Esophagus (tissue), 2 donors: Measurements from ENCODE around the gene TGFBR3L. TPM values are rescaled to one million over a fixed set of nuclear protein-coding genes. Genes with fewer than 3 reads are reported as not detected.

Source experiments
- H3K27ac ChIP-seq, 2 donors: one replicate each; pipeline ENCODE4 v1.5.1; 2013; ENCODE audit warnings: low read depth in 2 of 2, mild to moderate bottlenecking in 2 of 2, inconsistent platforms in 1 of 2, low read length in 1 of 2, moderate library complexity in 1 of 2
- H3K27me3 ChIP-seq, 2 donors: one replicate each; pipeline ENCODE4 v1.6.1; 2013; ENCODE audit warnings: low read length in 2 of 2, control low read depth in 1 of 2, mild to moderate bottlenecking in 1 of 2; ENCODE audit not compliant: insufficient read depth in 2 of 2, control insufficient read depth in 1 of 2
- H3K36me3 ChIP-seq, 2 donors: one replicate each; pipeline ENCODE4 v1.6.1; 2013; ENCODE audit warnings: low read length in 1 of 2; ENCODE audit not compliant: control insufficient read depth in 2 of 2, insufficient read depth in 2 of 2
- H3K4me1 ChIP-seq, 2 donors: one replicate each; pipeline ENCODE4 v1.6.1; 2013; ENCODE audit warnings: low read length in 1 of 2; ENCODE audit not compliant: control insufficient read depth in 2 of 2, insufficient read depth in 2 of 2
- H3K4me3 ChIP-seq, 2 donors: one replicate each; pipeline ENCODE4 v1.5.1; 2013; ENCODE audit warnings: low read length in 2 of 2, mild to moderate bottlenecking in 2 of 2, low read depth in 1 of 2, moderate library complexity in 1 of 2
- H3K9me3 ChIP-seq, 2 donors: one replicate each; pipeline ENCODE4 v1.6.1; 2013; ENCODE audit warnings: mild to moderate bottlenecking in 2 of 2, low read depth in 1 of 2, low read length in 1 of 2, moderate library complexity in 1 of 2; ENCODE audit not compliant: control insufficient read depth in 2 of 2, insufficient read depth in 1 of 2
- WGBS, 2 donors: extraction: QIAGEN DNeasy Blood & Tissue Kit; methylation state at CpG; one replicate each; pipeline ENCODE4 v1.1.7; 2013; 5-methylcytosine and 5-hydroxymethylcytosine counted together
- polyA plus RNA-seq, 2 donors: library from polyadenylated mRNA; stranded (reverse); fragments of 200-250 nt; gene quantifications; one replicate each; pipeline ENCODE4 v1.2.3, GENCODE V29; 2013
- donor health status: healthy with polysubstance abuse.
- donor health status: Bipolar disorder and iron deficiency.

TGFBR3L gene
- polyA plus RNA-seq, 2 donors = 0.08 TPM; not detected in 1

GRCh38 chr19:7962644-7963268, 48.1 kb downstream of the TGFBR3L start:
- Histone ChIP-seq H3K27ac (no peak overlapping the region), H3K36me3 (peaks cover 9 to 35% of the 10 kb centered on the region in 2 donors), H3K4me3 (no peak overlapping the region), H3K9me3 (no peaks in the 10 kb centered on the region), H3K4me1 (no peaks in the 10 kb centered on the region), H3K27me3 (no peaks in the 10 kb centered on the region)
- WGBS, 2 donors = 82 to 86% methylated on average over 22 of the region's 22 CpGs

GRCh38 chr19:7963566-7963965, 48.9 kb downstream of the TGFBR3L start:
- Histone ChIP-seq H3K27me3 (no peaks in the 10 kb centered on the region), H3K27ac (no peak overlapping the region), H3K4me3 (no peak overlapping the region), H3K4me1 (no peaks in the 10 kb centered on the region), H3K36me3 (peaks cover 9 to 35% of the 10 kb centered on the region in 2 donors), H3K9me3 (no peaks in the 10 kb centered on the region)
- 93 to 94% methylated on average over 25 of the region's 25 CpGs for WGBS, 2 donors

GRCh38 chr19:7965259-7965841, 50.7 kb downstream of the TGFBR3L start:
- 85 to 88% methylated on average over 12 of the region's 12 CpGs for WGBS, 2 donors
- Histone ChIP-seq H3K27ac (peak overlapping the region in 1 of 2 donors; percentile 24), H3K36me3 (peaks cover 9 to 42% of the 10 kb centered on the region in 2 donors), H3K27me3 (no peaks in the 10 kb centered on the region), H3K4me3 (no peak overlapping the region), H3K9me3 (no peaks in the 10 kb centered on the region), H3K4me1 (peaks cover 0 to 2% of the 10 kb centered on the region in 2 donors)

GRCh38 chr19:7965921-7966665, 51.5 kb downstream of the TGFBR3L start:
- WGBS, 2 donors = 88 to 90% methylated on average over 12 of the region's 12 CpGs
- Histone ChIP-seq H3K36me3 (peaks cover 9 to 40% of the 10 kb centered on the region in 2 donors), H3K27ac (peak overlapping the region in 1 of 2 donors; percentile 24), H3K4me3 (no peak overlapping the region), H3K9me3 (no peaks in the 10 kb centered on the region), H3K4me1 (peaks cover 0 to 2% of the 10 kb centered on the region in 2 donors), H3K27me3 (no peaks in the 10 kb centered on the region)

- peaks cover 0 to 4% of the 10 kb centered on the region in 2 donors for H3K4me1 ChIP-seq
- 89 to 91% methylated on average over 15 of the region's 15 CpGs for WGBS, 2 donors
- no peaks in the 10 kb centered on the region for H3K27me3 ChIP-seq
- peaks cover 13 to 45% of the 10 kb centered on the region in 2 donors for H3K36me3 ChIP-seq
- no peak overlapping the region for H3K27ac ChIP-seq
- H3K9me3 ChIP-seq = no peaks in the 10 kb centered on the region
- H3K4me3 ChIP-seq = no peak overlapping the region
Measured at GRCh38 chr19:7968008-7968795, 53.6 kb downstream of the TGFBR3L start.

Other genes starting within 250 kb of the TGFBR3L start
- 1 to 10 TPM in 1 of 2 donors, under 1 TPM in 1; 0.65 to 2.1 TPM for gene RETN, start 245.8 kb upstream of the TGFBR3L start, polyA plus RNA-seq
- under 1 TPM; 0.09 to 0.53 TPM for gene MCEMP1, start 237.7 kb upstream of the TGFBR3L start, polyA plus RNA-seq
- gene TRAPPC5, start 234.0 kb upstream of the TGFBR3L start, polyA plus RNA-seq = 100 to 1,000 TPM; 133 to 137 TPM
- under 1 TPM in 1 of 2 donors, not detected in 1; 0.02 TPM for gene FCER2, start 212.7 kb upstream of the TGFBR3L start, polyA plus RNA-seq
- gene CLEC4G, start 182.7 kb upstream of the TGFBR3L start, polyA plus RNA-seq = under 1 TPM in 1 of 2 donors, not detected in 1; 0.27 TPM
- gene CD209, start 167.3 kb upstream of the TGFBR3L start, polyA plus RNA-seq = under 1 TPM; 0.22 to 0.27 TPM
- gene CLEC4M, start 151.6 kb upstream of the TGFBR3L start, polyA plus RNA-seq = under 1 TPM in 1 of 2 donors, not detected in 1; 0.04 TPM
- 1 to 10 TPM; 8.5 to 8.8 TPM for gene EVI5L, start 84.6 kb upstream of the TGFBR3L start, polyA plus RNA-seq
- under 1 TPM; 0.14 to 0.16 TPM for gene PRR36, start 40.4 kb upstream of the TGFBR3L start, polyA plus RNA-seq
- gene LRRC8E, start 26.3 kb upstream of the TGFBR3L start, polyA plus RNA-seq = 1 to 10 TPM; 3.3 to 4.7 TPM
- 10 to 100 TPM; 12.8 to 35.1 TPM for gene MAP2K7, start 11.0 kb upstream of the TGFBR3L start, polyA plus RNA-seq
- gene SNAPC2, start 5.5 kb downstream of the TGFBR3L start, polyA plus RNA-seq = 10 to 100 TPM in 1 of 2 donors, 1 to 10 TPM in 1; 5.6 to 11.3 TPM
- gene CTXN1, start 11.3 kb downstream of the TGFBR3L start, polyA plus RNA-seq = 1 to 10 TPM; 1.4 to 3.0 TPM
- 10 to 100 TPM; 42.1 to 53.4 TPM for gene TIMM44, start 28.8 kb downstream of the TGFBR3L start, polyA plus RNA-seq
- 10 to 100 TPM in 1 of 2 donors, 1 to 10 TPM in 1; 6.5 to 25.8 TPM for gene ELAVL1, start 90.8 kb downstream of the TGFBR3L start, polyA plus RNA-seq
- gene CCL25, start 137.9 kb downstream of the TGFBR3L start, polyA plus RNA-seq = under 1 TPM in 1 of 2 donors, not detected in 1; 0.14 TPM
- gene FBN3, start 234.8 kb downstream of the TGFBR3L start, polyA plus RNA-seq = under 1 TPM; under 0.01 to 0.02 TPM